SK-N-SH treated with all-trans-retinoic acid at 6 μM for 48 hours (cell line): ENCODE results near the gene CARD18.

Experiments used
- CSDC2 ChIP-seq: fragments of 250-450 bp; sonication (Bioruptor Pico); IDR thresholded peaks from 2 replicates; pipeline ENCODE4 v1.5.0; 2020; ENCODE audit warnings: mild to moderate bottlenecking, moderate library complexity
- PATZ1 ChIP-seq: fragments of 250-450 bp; sonication (Bioruptor Pico); IDR thresholded peaks from 2 replicates; pipeline ENCODE4 v1.8.0; 2020; ENCODE audit warnings: mild to moderate bottlenecking, moderate library complexity, borderline replicate concordance

DNA sequence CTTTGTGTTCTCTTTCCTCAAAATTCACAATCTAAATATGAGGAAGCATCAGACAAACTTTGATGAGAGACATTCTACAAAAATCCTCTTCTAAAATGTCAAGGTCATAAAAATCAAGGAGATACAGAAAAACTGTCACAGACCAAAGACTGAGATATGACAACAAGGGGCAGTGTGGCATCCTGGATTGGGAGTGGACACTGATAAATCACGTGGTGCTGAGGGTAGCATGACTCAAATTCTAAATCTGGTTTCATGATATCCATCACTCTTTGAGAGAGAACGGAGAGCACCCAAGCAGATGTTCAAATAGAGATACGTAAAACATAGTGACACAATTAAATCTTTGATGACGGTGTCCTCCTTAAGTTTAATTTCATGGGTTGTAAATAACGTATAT lies 13.0 kb upstream of the CARD18 start:
- no peak for TF ChIP-seq PATZ1 (CRISPR knock-in tag)
- no peak for TF ChIP-seq CSDC2 (CRISPR knock-in tag)
